Heart left ventricle (tissue), 13 donors: Measurements from ENCODE around the gene RESP18.

Experiments used
- CTCF ChIP-seq, 12 donors: fragments of 200-600 bp; sonication (generic) in 4 of 12; IDR thresholded peaks; one replicate each; pipeline versions ENCODE4 v1.5.0 to v1.8.0; 2018 to 2022; ENCODE audit warnings: antibody characterized with exemption in 12 of 12, mild to moderate bottlenecking in 5 of 12
- POLR2A ChIP-seq, 2 donors: fragments of 450-650 bp; IDR thresholded peaks; one replicate each; pipeline ENCODE4 v1.6.1; 2017; ENCODE audit warnings: antibody characterized with exemption in 2 of 2, mild to moderate bottlenecking in 2 of 2, moderate library complexity in 2 of 2
- donor health status: ischemic (EF 13 %, LVEDD 7.1; RV severe dilation, severe dysfunction).
- donor health status: DM: no; HTN: yes; CAD: no.
- donor health status: DM: no; HTN: no; CAD: no.
- donor health status: ischemic (EF 25% LVEDD 6.9; RV normal size, moderate dysfunction).
- donor health status: ischemic (EF 25% LVEDD 5.7; RV mildly dilated, moderate dysfunction).
- donor health status: ischemic (EF 35%, LVEDD 5.7; RV mildly dilated, moderate dysfunction).
- donor health status: nonischemic (EF 11% LVEDD 7.7; RV severe dilation, severe dysfunction).
- donor health status: DM: yes; HTN: yes; CAD: no.
- donor health status: PGD.
- donor health status: ischemic (EF 29% LVEDD 5.4; RV normal size, mild dysfunction).
- donor health status: nonischemic (EF 23%, LVEDD 6.1; RV moderate dilation, normal function).

- no peak for TF ChIP-seq CTCF (IDR thresholded peaks at IDR 0.05)
- TF ChIP-seq POLR2A (IDR thresholded peaks at IDR 0.05), result no peak
These were observed 1.5 kb upstream of the RESP18 start for GRCh38 chr2:219334076-219334475.
